Measurements from ENCODE around the gene ARHGEF26. TPM values are rescaled to one million over a fixed set of nuclear protein-coding genes. Genes with fewer than 3 reads are reported as not detected.

The ARHGEF26 gene
- total RNA-seq, 1 experiment from 2014 or later = 7.2 TPM

- Histone ChIP-seq H3K9me2 (ENCODE audit: insufficient read depth) (no peaks in the 10 kb centered on the region), H3K4me1 (ENCODE audit: control insufficient read depth in 1 of 2, insufficient read depth in 2 of 2, low read length in 2 of 2) (peaks cover 0 to 15% of the 10 kb centered on the region in 2 experiments; a peak in 2 of 4 replicates), H3K4me3 (replicated peaks in 1 of 2; ENCODE audit: low read depth in 1 of 2, low read length in 2 of 2) (no peak overlapping the region), H2AFZ (ENCODE audit: low read depth, low read length, poor library complexity, severe bottlenecking) (no peak overlapping the region), H3K9me3 (ENCODE audit: control insufficient read depth in 1 of 2, insufficient read depth in 1 of 2, low read depth in 1 of 2, low read length in 2 of 2) (no peaks in the 10 kb centered on the region), H3K27ac (ENCODE audit: low read depth, low read length) (no peak overlapping the region), H3K4me2 (ENCODE audit: low read length) (0 out of 2 replicates have a peak overlapping the region, but pooled peaks have one; percentile 8), H3K27me3 (ENCODE audit: insufficient read depth, low read length) (no peaks in the 10 kb centered on the region), H3K79me2 (ENCODE audit: insufficient read depth, low read length) (no peaks in the 10 kb centered on the region), H3K9ac (ENCODE audit: low read length) (no peak overlapping the region), H3K36me3 (ENCODE audit: control insufficient read depth in 1 of 2, insufficient read depth in 2 of 2, low read length in 2 of 2) (no peaks in the 10 kb centered on the region), H4K20me1 (ENCODE audit: insufficient read depth) (no peaks in the 10 kb centered on the region)
- TF ChIP-seq RAD21 (IDR thresholded peaks at IDR 0.05; ENCODE audit: low read depth) = no peak
- TF ChIP-seq FOSL1 (IDR thresholded peaks at IDR 0.05; ENCODE audit: low read depth) = no peak
- TF ChIP-seq, protein P1, sequence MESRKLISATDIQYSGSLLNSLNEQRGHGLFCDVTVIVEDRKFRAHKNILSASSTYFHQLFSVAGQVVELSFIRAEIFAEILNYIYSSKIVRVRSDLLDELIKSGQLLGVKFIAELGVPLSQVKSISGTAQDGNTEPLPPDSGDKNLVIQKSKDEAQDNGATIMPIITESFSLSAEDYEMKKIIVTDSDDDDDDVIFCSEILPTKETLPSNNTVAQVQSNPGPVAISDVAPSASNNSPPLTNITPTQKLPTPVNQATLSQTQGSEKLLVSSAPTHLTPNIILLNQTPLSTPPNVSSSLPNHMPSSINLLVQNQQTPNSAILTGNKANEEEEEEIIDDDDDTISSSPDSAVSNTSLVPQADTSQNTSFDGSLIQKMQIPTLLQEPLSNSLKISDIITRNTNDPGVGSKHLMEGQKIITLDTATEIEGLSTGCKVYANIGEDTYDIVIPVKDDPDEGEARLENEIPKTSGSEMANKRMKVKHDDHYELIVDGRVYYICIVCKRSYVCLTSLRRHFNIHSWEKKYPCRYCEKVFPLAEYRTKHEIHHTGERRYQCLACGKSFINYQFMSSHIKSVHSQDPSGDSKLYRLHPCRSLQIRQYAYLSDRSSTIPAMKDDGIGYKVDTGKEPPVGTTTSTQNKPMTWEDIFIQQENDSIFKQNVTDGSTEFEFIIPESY (IDR thresholded peaks at IDR 0.05; ENCODE audit: extremely low read depth, insufficient replicate concordance, low read length) = no peak
- no peak for TF ChIP-seq ELF1 (IDR thresholded peaks at IDR 0.05; ENCODE audit: borderline replicate concordance, low read depth)
- TF ChIP-seq EGR1 (IDR thresholded peaks at IDR 0.05; ENCODE audit: low read depth) = no peak
- TF ChIP-seq TCF7L2 (IDR thresholded peaks at IDR 0.05; ENCODE audit: borderline replicate concordance, extremely low read depth, insufficient read depth, insufficient read length) = no peak
- no peak for TF ChIP-seq SIN3A (IDR thresholded peaks at IDR 0.05; ENCODE audit: low read depth)
- TF ChIP-seq YY1 (IDR thresholded peaks at IDR 0.05; ENCODE audit: extremely low read depth, insufficient replicate concordance, low read depth, low read length) = no peak
- TF ChIP-seq ZFX (IDR thresholded peaks at IDR 0.05) = no peak
- no peak for TF ChIP-seq JUND (IDR thresholded peaks at IDR 0.05)
- TF ChIP-seq, protein P2, sequence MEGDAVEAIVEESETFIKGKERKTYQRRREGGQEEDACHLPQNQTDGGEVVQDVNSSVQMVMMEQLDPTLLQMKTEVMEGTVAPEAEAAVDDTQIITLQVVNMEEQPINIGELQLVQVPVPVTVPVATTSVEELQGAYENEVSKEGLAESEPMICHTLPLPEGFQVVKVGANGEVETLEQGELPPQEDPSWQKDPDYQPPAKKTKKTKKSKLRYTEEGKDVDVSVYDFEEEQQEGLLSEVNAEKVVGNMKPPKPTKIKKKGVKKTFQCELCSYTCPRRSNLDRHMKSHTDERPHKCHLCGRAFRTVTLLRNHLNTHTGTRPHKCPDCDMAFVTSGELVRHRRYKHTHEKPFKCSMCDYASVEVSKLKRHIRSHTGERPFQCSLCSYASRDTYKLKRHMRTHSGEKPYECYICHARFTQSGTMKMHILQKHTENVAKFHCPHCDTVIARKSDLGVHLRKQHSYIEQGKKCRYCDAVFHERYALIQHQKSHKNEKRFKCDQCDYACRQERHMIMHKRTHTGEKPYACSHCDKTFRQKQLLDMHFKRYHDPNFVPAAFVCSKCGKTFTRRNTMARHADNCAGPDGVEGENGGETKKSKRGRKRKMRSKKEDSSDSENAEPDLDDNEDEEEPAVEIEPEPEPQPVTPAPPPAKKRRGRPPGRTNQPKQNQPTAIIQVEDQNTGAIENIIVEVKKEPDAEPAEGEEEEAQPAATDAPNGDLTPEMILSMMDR (IDR thresholded peaks at IDR 0.05 in 2 of 3, conservative IDR thresholded peaks at IDR 0.05 in 1 of 3; ENCODE audit: borderline replicate concordance in 1 of 3, insufficient read depth in 1 of 3, low read depth in 2 of 3, low read length in 2 of 3) = no peak
- no peak for TF ChIP-seq CBX3 (IDR thresholded peaks at IDR 0.05; ENCODE audit: low read depth)
- no peak for TF ChIP-seq ZNF274 (IDR thresholded peaks at IDR 0.05; ENCODE audit: low read depth, low read length)
- TF ChIP-seq, protein P3, sequence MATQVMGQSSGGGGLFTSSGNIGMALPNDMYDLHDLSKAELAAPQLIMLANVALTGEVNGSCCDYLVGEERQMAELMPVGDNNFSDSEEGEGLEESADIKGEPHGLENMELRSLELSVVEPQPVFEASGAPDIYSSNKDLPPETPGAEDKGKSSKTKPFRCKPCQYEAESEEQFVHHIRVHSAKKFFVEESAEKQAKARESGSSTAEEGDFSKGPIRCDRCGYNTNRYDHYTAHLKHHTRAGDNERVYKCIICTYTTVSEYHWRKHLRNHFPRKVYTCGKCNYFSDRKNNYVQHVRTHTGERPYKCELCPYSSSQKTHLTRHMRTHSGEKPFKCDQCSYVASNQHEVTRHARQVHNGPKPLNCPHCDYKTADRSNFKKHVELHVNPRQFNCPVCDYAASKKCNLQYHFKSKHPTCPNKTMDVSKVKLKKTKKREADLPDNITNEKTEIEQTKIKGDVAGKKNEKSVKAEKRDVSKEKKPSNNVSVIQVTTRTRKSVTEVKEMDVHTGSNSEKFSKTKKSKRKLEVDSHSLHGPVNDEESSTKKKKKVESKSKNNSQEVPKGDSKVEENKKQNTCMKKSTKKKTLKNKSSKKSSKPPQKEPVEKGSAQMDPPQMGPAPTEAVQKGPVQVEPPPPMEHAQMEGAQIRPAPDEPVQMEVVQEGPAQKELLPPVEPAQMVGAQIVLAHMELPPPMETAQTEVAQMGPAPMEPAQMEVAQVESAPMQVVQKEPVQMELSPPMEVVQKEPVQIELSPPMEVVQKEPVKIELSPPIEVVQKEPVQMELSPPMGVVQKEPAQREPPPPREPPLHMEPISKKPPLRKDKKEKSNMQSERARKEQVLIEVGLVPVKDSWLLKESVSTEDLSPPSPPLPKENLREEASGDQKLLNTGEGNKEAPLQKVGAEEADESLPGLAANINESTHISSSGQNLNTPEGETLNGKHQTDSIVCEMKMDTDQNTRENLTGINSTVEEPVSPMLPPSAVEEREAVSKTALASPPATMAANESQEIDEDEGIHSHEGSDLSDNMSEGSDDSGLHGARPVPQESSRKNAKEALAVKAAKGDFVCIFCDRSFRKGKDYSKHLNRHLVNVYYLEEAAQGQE (IDR thresholded peaks at IDR 0.05; ENCODE audit: low read depth) = no peak
- TF ChIP-seq SP1 (IDR thresholded peaks at IDR 0.05; ENCODE audit: low read depth) = no peak
- TF ChIP-seq EZH2 (IDR thresholded peaks at IDR 0.05) = no peak
- no peak for TF ChIP-seq SRF (IDR thresholded peaks at IDR 0.05; ENCODE audit: low read depth)
- ATAC-seq (no peak), DNase-seq (ENCODE audit: low read depth, low spot score) (no peak)
- ChIA-PET POLR2A (no interaction called here), CTCF (no interaction called here), RAD21 (ENCODE audit: low non-redundant PET in 1 of 2, low total read pairs in 2 of 2, uncharacterized antibody in 2 of 2, unreplicated experiment in 2 of 2) (no interaction called here)
- BruUV-seq (replicated peaks) = no TSS peak
- intact Hi-C loops (cut with micrococcal nuclease) = no loop called here
Measured at GRCh38 chr3:154242766-154243165, 121.6 kb downstream of the ARHGEF26 start.

Measured in HCT116 (cell line).